ENCODE measurements around the gene C15orf39.

C15orf39 gene

GRCh38 chr15:75170711-75171341 lies 30.9 kb upstream of the C15orf39 start:
- DNase-seq (ENCODE audit: extremely low spot score, insufficient read length, low read depth) (no peak), FAIRE-seq (no peak)

GRCh38 chr15:75171408-75171807 lies 30.3 kb upstream of the C15orf39 start:
- FAIRE-seq (no peak), DNase-seq (ENCODE audit: extremely low spot score, insufficient read length, low read depth) (no peak)

GRCh38 chr15:75172284-75172820 lies 29.3 kb upstream of the C15orf39 start:
- no peak for FAIRE-seq

GRCh38 chr15:75174102-75174501 lies 27.6 kb upstream of the C15orf39 start:
- FAIRE-seq: no peak
- DNase-seq (ENCODE audit: extremely low spot score, insufficient read length, low read depth): no peak

More at GRCh38 chr15:75172284-75172820, 29.3 kb upstream of the C15orf39 start:
- DNase-seq (ENCODE audit: extremely low spot score, insufficient read length, low read depth): no peak

- FAIRE-seq (no peak), DNase-seq (ENCODE audit: extremely low spot score, insufficient read length, low read depth) (no peak)
Observed at GRCh38 chr15:75174729-75175128, 27.0 kb upstream of the C15orf39 start.

GRCh38 chr15:75176396-75176761 lies 25.3 kb upstream of the C15orf39 start:
- FAIRE-seq: no peak
- no peak for DNase-seq (ENCODE audit: extremely low spot score, insufficient read length, low read depth)

- FAIRE-seq (no peak), DNase-seq (ENCODE audit: extremely low spot score, insufficient read length, low read depth) (no peak)
Observed at GRCh38 chr15:75177360-75178071, 24.2 kb upstream of the C15orf39 start.

- FAIRE-seq (no peak), DNase-seq (ENCODE audit: extremely low spot score, insufficient read length, low read depth) (no peak)
Observed at GRCh38 chr15:75178171-75178937, 23.3 kb upstream of the C15orf39 start.

- no peak for FAIRE-seq
- no peak for DNase-seq (ENCODE audit: extremely low spot score, insufficient read length, low read depth)
Observed at GRCh38 chr15:75178938-75179745, 22.5 kb upstream of the C15orf39 start.

- no peak for FAIRE-seq
- DNase-seq (ENCODE audit: extremely low spot score, insufficient read length, low read depth): no peak
Observed at GRCh38 chr15:75179746-75180140, 21.9 kb upstream of the C15orf39 start.

GRCh38 chr15:75181780-75182179 lies 19.9 kb upstream of the C15orf39 start:
- DNase-seq (ENCODE audit: extremely low spot score, insufficient read length, low read depth) (no peak), FAIRE-seq (no peak)

GRCh38 chr15:75182187-75183131 lies 19.2 kb upstream of the C15orf39 start:
- FAIRE-seq: no peak
- DNase-seq (ENCODE audit: extremely low spot score, insufficient read length, low read depth): no peak

- FAIRE-seq (no peak), DNase-seq (ENCODE audit: extremely low spot score, insufficient read length, low read depth) (no peak)
Observed at GRCh38 chr15:75185271-75186029, 16.2 kb upstream of the C15orf39 start.

GRCh38 chr15:75186044-75186443 lies 15.6 kb upstream of the C15orf39 start:
- DNase-seq (ENCODE audit: extremely low spot score, insufficient read length, low read depth) (no peak), FAIRE-seq (no peak)

- FAIRE-seq (no peak), DNase-seq (ENCODE audit: extremely low spot score, insufficient read length, low read depth) (no peak)
Observed at GRCh38 chr15:75188499-75188898, 13.2 kb upstream of the C15orf39 start.

- no peak for FAIRE-seq
Observed at GRCh38 chr15:75191235-75191634, 10.4 kb upstream of the C15orf39 start.

GRCh38 chr15:75192307-75192706 lies 9.4 kb upstream of the C15orf39 start:
- no peak for FAIRE-seq
- no peak for DNase-seq (ENCODE audit: extremely low spot score, insufficient read length, low read depth)

More at GRCh38 chr15:75191235-75191634, 10.4 kb upstream of the C15orf39 start:
- no peak for DNase-seq (ENCODE audit: extremely low spot score, insufficient read length, low read depth)

GRCh38 chr15:75193272-75193671 lies 8.4 kb upstream of the C15orf39 start:
- FAIRE-seq (no peak), DNase-seq (ENCODE audit: extremely low spot score, insufficient read length, low read depth) (no peak)
